B cell (primary cell): ENCODE results near the gene COASY. TPM values are rescaled to one million over a fixed set of nuclear protein-coding genes. Genes with fewer than 3 reads are reported as not detected.

Experiments
- ATAC-seq: fragments of 200-7000 bp; cut with Tn5 transposase; one replicate; pipeline ENCODE4 v1.10.0; 2021; ENCODE audit warnings: low read depth, mild to moderate bottlenecking, moderate number of reproducible peaks, moderate library complexity
- CTCF ChIA-PET: fragments of 350-600 bp; sonication (Branson Sonifier 250); formaldehyde crosslinking; loops from one replicate; lab custom pipeline; 2021; ENCODE audit warnings: antibody characterized with exemption, inconsistent platforms; lab: Charles Lee
- POLR2A ChIA-PET: fragments of 350-600 bp; sonication (Branson Sonifier 250); formaldehyde crosslinking; loops from one replicate; lab custom pipeline; 2021; ENCODE audit warnings: antibody characterized with exemption; lab: Charles Lee
- DNase-seq: peaks from one replicate; pipeline ENCODE4 v3.0.0; 2013
- H2AFZ ChIP-seq: 2 replicates; pipeline ENCODE4 v1.6.1; 2012; ENCODE audit warnings: mild to moderate bottlenecking, low read depth, low read length; ENCODE audit not compliant: insufficient read depth, poor library complexity, severe bottlenecking
- H3K27ac ChIP-seq, 2 donors: 1 replicate in 1 of 2; 2 replicates in 1 of 2; pipeline ENCODE4 v1.5.1; 2012 to 2013; ENCODE audit warnings: low read length in 2 of 2, mild to moderate bottlenecking in 2 of 2, moderate library complexity in 1 of 2
- H3K27me3 ChIP-seq, 4 experiments: fragments of 200-600 bp in 1 of 4; sonication (generic) in 1 of 4; replicated peaks in 1 of 4; 1 replicate in 2 of 4; 2 replicates in 2 of 4; pipeline versions ENCODE4 v1.6.1 to v1.7.0; 2013 to 2016; ENCODE audit warnings: low read length in 3 of 4, mild to moderate bottlenecking in 2 of 4, mixed read lengths in 1 of 4, moderate library complexity in 1 of 4; ENCODE audit not compliant: insufficient read depth in 4 of 4, control insufficient read depth in 3 of 4; ENCODE audit errors: control extremely low read depth in 1 of 4
- H3K36me3 ChIP-seq, 2 experiments: replicated peaks in 1 of 2; 1 replicate in 1 of 2; 2 replicates in 1 of 2; pipeline versions ENCODE4 v1.6.1 to v1.7.1; 2013; ENCODE audit warnings: low read length in 1 of 2; ENCODE audit not compliant: insufficient read depth in 2 of 2, control insufficient read depth in 1 of 2; ENCODE audit errors: control extremely low read depth in 1 of 2, extremely low read depth in 1 of 2
- H3K4me1 ChIP-seq, 2 donors: fragments of 200-600 bp in 1 of 2; sonication (generic) in 1 of 2; 1 replicate in 1 of 2; 2 replicates in 1 of 2; pipeline versions ENCODE4 v1.5.1 to v1.6.1; 2013 to 2017; ENCODE audit warnings: low read length in 2 of 2; ENCODE audit not compliant: control insufficient read depth in 2 of 2, insufficient read depth in 2 of 2
- H3K4me2 ChIP-seq: replicated peaks from 2 replicates; pipeline ENCODE3; 2012; ENCODE audit warnings: mild to moderate bottlenecking, low read depth, low read length; ENCODE audit not compliant: poor library complexity, severe bottlenecking
- H3K4me3 ChIP-seq, 5 experiments: fragments of 200-600 bp in 1 of 5; sonication (generic) in 1 of 5; 1 replicate in 3 of 5; 2 replicates in 2 of 5; pipeline versions ENCODE4 v1.5.1 to v1.7.0; 2011 to 2016; ENCODE audit warnings: low read length in 4 of 5, mild to moderate bottlenecking in 4 of 5, low read depth in 2 of 5, control low read depth in 1 of 5, moderate library complexity in 1 of 5; ENCODE audit not compliant: insufficient read depth in 1 of 5; ENCODE audit errors: control extremely low read depth in 1 of 5, extremely low read depth in 1 of 5
- H3K79me2 ChIP-seq: fragments of 200-600 bp; sonication (generic); one replicate; pipeline ENCODE4 v1.6.0; 2016; ENCODE audit warnings: low read length; ENCODE audit not compliant: control insufficient read depth, insufficient read depth
- H3K9ac ChIP-seq: fragments of 200-600 bp; sonication (generic); 2 replicates; pipeline ENCODE4 v1.6.1; 2017; ENCODE audit warnings: mild to moderate bottlenecking, low read length, moderate library complexity
- H3K9me3 ChIP-seq, 3 donors: one replicate each; pipeline versions ENCODE4 v1.6.1 to v1.7.1; 2013; ENCODE audit warnings: low read length in 2 of 3; ENCODE audit not compliant: control insufficient read depth in 2 of 3, insufficient read depth in 1 of 3; ENCODE audit errors: control extremely low read depth in 1 of 3
- H4K20me1 ChIP-seq: 2 replicates; pipeline ENCODE4 v1.6.0; 2012; ENCODE audit warnings: mild to moderate bottlenecking, low read length; ENCODE audit not compliant: insufficient read depth, control insufficient read depth, poor library complexity, severe bottlenecking
- H3K27ac Mint-ChIP-seq: one replicate; pipeline ENCODE4 v1.8.0; 2021; ENCODE audit warnings: mixed read lengths
- H3K27me3 Mint-ChIP-seq: one replicate; pipeline ENCODE4 v1.8.0; 2021; ENCODE audit warnings: mixed read lengths
- H3K4me1 Mint-ChIP-seq: one replicate; pipeline ENCODE4 v1.8.0; 2021; ENCODE audit warnings: mixed read lengths
- H3K4me3 Mint-ChIP-seq: one replicate; pipeline ENCODE4 v1.8.0; 2021; ENCODE audit warnings: mixed read lengths
- H3K9me3 Mint-ChIP-seq: one replicate; pipeline ENCODE4 v1.8.0; 2022; ENCODE audit warnings: mixed read lengths; ENCODE audit not compliant: insufficient read depth
- EZH2 ChIP-seq: IDR thresholded peaks from 2 replicates; pipeline ENCODE4 v1.6.1; 2012; ENCODE audit warnings: borderline replicate concordance, low read depth, mild to moderate bottlenecking, moderate library complexity, low read length; ENCODE audit not compliant: insufficient read depth, poor library complexity, severe bottlenecking
- WGBS: methylation state at CpG from one replicate; pipeline ENCODE4 v1.1.5; 2013; ENCODE audit warnings: missing lambda C conversion rate; ENCODE audit not compliant: insufficient coverage; 5-methylcytosine and 5-hydroxymethylcytosine counted together
- intact Hi-C: fragments of 100-400 bp; cut with micrococcal nuclease; formaldehyde crosslinking; loops from one replicate; pipeline ENCODE4 v1.10.0; 2022
- polyA plus RNA-seq: library from polyadenylated mRNA; depleted of rRNA; stranded (reverse); fragments of >200 nt; gene quantifications from 2 replicates; pipeline ENCODE4 v1.2.3, GENCODE V29; 2012
- total RNA-seq, 2 donors: library from RNA; stranded (reverse); fragments of 120-200 nt in 1 of 2; gene quantifications; 1 replicate in 1 of 2; 2 replicates in 1 of 2; pipeline versions ENCODE4 v1.2.3 to v1.2.4, GENCODE V29; 2013 to 2022
- TF ChIP-seq, protein P1 (sequence below): fragments of 200-600 bp; IDR thresholded peaks from one replicate; pipeline ENCODE4 v1.8.0; 2022; ENCODE audit warnings: antibody characterized with exemption, mild to moderate bottlenecking

The COASY gene
- total and polyA plus RNA-seq, 2 donors (not counting 1 experiment from before 2014, with no cell fraction given), result 76.6 to 82.3 TPM

DNA sequence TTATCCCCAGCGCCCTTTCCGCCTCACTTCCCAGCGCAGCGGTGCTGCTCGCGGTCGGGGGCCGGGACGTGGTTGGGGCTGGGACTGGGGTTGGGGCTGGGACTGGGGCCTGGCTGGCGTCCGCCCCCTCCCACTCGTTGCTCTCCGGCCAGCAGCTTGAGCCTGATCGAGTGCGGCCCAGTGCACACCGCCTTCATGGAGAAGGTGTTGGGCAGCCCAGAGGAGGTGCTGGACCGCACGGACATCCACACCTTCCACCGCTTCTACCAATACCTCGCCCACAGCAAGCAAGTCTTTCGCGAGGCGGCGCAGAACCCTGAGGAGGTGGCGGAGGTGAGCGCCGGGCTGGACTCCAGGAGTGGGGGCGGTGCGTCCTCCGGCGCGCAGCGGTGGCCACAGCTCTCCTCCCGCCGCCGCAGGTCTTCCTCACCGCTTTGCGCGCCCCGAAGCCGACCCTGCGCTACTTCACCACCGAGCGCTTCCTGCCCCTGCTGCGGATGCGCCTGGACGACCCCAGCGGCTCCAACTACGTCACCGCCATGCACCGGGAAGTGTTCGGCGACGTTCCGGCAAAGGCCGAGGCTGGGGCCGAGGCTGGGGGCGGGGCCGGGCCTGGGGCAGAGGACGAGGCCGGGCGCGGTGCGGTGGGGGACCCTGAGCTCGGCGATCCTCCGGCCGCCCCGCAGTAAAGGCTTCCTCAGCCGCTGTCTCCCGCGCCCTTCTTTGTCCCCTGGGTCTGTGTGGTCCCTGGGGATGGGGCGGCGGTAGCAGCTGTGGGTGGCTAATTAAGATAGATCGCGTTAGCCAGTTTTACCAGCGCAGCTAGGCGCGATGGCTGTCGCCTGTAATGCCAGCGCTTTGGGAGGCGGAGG lies 7.5 kb upstream of the COASY start:
- H3K4me3 ChIP-seq, result peak overlapping the region; percentile 61 to 99 (median 90)

More for the DNA sequence above, 7.5 kb upstream of the COASY start:
- POLR2A ChIA-PET, result interaction anchor here (0.5 to 1.8 kb wide), 10 partner anchors 8 to 762 kb away, joined by 3 to 18 read pairs (median 6); partner anchors contain the start of genes COASY, MLX, NAGLU and PSMC3IP
- ATAC-seq (peak; percentile 91), DNase-seq (peak; percentile 94)
- H3K27ac ChIP-seq, result peak overlapping the region; percentile 88 to 96
- no peaks in the 10 kb centered on the region for H3K36me3 ChIP-seq
- CTCF ChIA-PET, result interaction anchor here (0.6 to 2.7 kb wide), 9 partner anchors 11 to 431 kb away, joined by 3 to 17 read pairs (median 3); partner anchors contain the start of genes MLX, NAGLU and PSMC3IP
- no peaks in the 10 kb centered on the region for H3K27me3 Mint-ChIP-seq
- peaks cover 20% of the 10 kb centered on the region for H3K4me1 Mint-ChIP-seq
- no peaks in the 10 kb centered on the region for H3K27me3 ChIP-seq
- H2AFZ ChIP-seq, result peak overlapping the region; percentile 84
- H3K4me2 ChIP-seq, result peak overlapping the region; percentile 97
- H3K4me3 Mint-ChIP-seq, result peak overlapping the region; percentile 96
- no peaks in the 10 kb centered on the region for H3K9me3 ChIP-seq
- no peaks in the 10 kb centered on the region for H3K9me3 Mint-ChIP-seq
- 1% methylated on average over 78 of the region's 82 CpGs for WGBS
- peaks cover 15 to 27% of the 10 kb centered on the region in 2 donors for H3K4me1 ChIP-seq
- H4K20me1 ChIP-seq, result peaks cover 6% of the 10 kb centered on the region
- no peak for TF ChIP-seq EZH2
- TF ChIP-seq, protein P1, sequence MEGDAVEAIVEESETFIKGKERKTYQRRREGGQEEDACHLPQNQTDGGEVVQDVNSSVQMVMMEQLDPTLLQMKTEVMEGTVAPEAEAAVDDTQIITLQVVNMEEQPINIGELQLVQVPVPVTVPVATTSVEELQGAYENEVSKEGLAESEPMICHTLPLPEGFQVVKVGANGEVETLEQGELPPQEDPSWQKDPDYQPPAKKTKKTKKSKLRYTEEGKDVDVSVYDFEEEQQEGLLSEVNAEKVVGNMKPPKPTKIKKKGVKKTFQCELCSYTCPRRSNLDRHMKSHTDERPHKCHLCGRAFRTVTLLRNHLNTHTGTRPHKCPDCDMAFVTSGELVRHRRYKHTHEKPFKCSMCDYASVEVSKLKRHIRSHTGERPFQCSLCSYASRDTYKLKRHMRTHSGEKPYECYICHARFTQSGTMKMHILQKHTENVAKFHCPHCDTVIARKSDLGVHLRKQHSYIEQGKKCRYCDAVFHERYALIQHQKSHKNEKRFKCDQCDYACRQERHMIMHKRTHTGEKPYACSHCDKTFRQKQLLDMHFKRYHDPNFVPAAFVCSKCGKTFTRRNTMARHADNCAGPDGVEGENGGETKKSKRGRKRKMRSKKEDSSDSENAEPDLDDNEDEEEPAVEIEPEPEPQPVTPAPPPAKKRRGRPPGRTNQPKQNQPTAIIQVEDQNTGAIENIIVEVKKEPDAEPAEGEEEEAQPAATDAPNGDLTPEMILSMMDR, result no peak
- H3K27ac Mint-ChIP-seq, result peak overlapping the region; percentile 98
- peak overlapping the region; percentile 88 for H3K9ac ChIP-seq
- intact Hi-C loops, result loop anchor here (1.0 to 5.0 kb wide), 4 partner anchors 8 to 268 kb away; partner anchors contain the start of genes BECN1, COASY, NAGLU and PSMC3IP
- H3K79me2 ChIP-seq, result peaks cover 17% of the 10 kb centered on the region
